Adipocyte (in vitro differentiated cells): ENCODE data around the gene SLC25A11.

Experiments
- DNase-seq: peaks from one replicate; pipeline ENCODE4 v3.0.0-alpha.2; 2015; ENCODE audit warnings: low read depth
- H3K27me3 ChIP-seq: replicated peaks from 2 replicates; pipeline ENCODE4 v1.7.0; 2013; ENCODE audit warnings: mild to moderate bottlenecking, low read length, moderate library complexity; ENCODE audit not compliant: control insufficient read depth, insufficient read depth
- H3K36me3 ChIP-seq: 2 replicates; pipeline ENCODE4 v1.7.0; 2013; ENCODE audit warnings: low read length, mild to moderate bottlenecking, moderate library complexity; ENCODE audit not compliant: control insufficient read depth, insufficient read depth, severe bottlenecking
- H3K4me1 ChIP-seq: 2 replicates; pipeline ENCODE4 v1.7.0; 2013; ENCODE audit warnings: mild to moderate bottlenecking, low read length, moderate library complexity; ENCODE audit not compliant: control insufficient read depth, insufficient read depth
- H3K4me3 ChIP-seq: 2 replicates; pipeline ENCODE4 v1.7.0; 2013; ENCODE audit warnings: mild to moderate bottlenecking, low read length, moderate library complexity
- H3K9ac ChIP-seq: 2 replicates; pipeline ENCODE4 v1.7.0; 2013; ENCODE audit warnings: mild to moderate bottlenecking, low read length, moderate library complexity
- H3K9me3 ChIP-seq: 2 replicates; pipeline ENCODE4 v1.7.0; 2013; ENCODE audit warnings: mild to moderate bottlenecking, low read length, moderate library complexity; ENCODE audit not compliant: control insufficient read depth

SLC25A11 gene

DNA sequence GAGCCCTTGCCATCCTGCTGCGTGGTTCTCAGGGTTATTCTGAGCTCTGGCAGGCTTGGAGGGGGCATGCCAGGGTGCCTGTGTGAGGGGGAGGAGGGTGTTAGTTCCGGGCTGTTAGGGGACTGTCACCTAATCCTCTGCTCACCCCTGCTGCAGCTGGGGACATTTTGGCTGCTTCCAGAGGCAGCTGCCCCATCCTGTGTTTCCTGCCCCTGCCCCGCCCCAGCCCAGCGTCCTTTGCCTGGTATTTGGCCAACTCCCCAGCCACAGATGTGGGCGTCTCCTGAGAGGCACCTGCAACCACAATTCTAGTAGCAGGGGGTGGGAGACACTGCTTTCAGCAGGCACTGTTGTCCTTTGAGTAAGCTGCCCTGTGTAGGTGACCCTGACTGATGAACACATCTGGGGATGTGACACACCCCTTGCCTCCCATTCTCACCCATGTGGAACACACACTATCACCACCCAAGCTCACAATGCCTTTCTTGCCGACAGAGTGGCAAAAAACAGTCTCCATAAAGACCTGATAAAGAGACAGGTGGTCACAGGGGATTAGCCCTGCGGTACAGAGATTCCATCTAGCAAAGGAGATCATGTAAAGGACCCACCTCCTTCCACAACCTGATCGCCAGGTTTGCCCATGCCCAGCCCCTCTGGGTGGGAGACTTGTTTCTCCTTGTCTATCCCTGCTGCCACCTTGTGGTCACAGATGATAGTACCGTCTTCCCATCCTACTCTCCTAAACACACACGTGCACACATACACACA is 36.6 kb downstream of the SLC25A11 start, which contains the start of gene CHRNE:
Gene CHRNE, minus strand, starts transcription at position 48 of the 768 bp plus-strand sequence. Its CDS starts 35 bp downstream, at position 13.
- H3K36me3 ChIP-seq, result no peaks in the 10 kb centered on the region
- peaks cover 6% of the 10 kb centered on the region for H3K4me1 ChIP-seq
- H3K9ac ChIP-seq, result no peak within 1 kb of the TSS
- no peaks in the 10 kb centered on the region for H3K9me3 ChIP-seq
- DNase-seq, result peak; percentile 90
- peaks cover 10% of the 10 kb centered on the region for H3K27me3 ChIP-seq
- H3K4me3 ChIP-seq, result no peak within 1 kb of the TSS

DNA sequence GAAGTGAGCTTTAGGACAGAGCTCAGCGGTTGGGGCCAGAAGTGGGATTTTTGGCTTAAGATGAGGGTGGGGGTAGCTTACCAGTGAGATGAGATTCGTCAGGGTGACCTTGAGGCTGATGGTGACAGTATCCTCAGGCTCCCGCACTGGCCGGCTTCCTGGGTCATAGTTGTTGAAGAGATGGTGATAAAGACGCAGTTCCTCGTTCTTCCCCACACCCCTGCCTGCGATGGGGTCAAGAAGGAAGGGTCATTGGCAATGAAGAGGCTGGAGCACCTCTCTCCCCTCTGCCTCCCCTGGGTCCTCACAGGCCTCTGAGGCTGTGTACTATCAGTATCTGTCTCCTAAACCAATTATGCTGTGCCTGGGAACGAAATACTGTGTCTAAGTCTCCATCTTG is 37.3 kb downstream of the SLC25A11 start:
- H3K27me3 ChIP-seq, result peaks cover 10% of the 10 kb centered on the region
- no peak for DNase-seq
- no peak overlapping the region for H3K4me3 ChIP-seq
- H3K36me3 ChIP-seq, result no peaks in the 10 kb centered on the region
- H3K9me3 ChIP-seq, result no peaks in the 10 kb centered on the region
- H3K9ac ChIP-seq, result no peak overlapping the region
- H3K4me1 ChIP-seq, result peaks cover 6% of the 10 kb centered on the region

DNA sequence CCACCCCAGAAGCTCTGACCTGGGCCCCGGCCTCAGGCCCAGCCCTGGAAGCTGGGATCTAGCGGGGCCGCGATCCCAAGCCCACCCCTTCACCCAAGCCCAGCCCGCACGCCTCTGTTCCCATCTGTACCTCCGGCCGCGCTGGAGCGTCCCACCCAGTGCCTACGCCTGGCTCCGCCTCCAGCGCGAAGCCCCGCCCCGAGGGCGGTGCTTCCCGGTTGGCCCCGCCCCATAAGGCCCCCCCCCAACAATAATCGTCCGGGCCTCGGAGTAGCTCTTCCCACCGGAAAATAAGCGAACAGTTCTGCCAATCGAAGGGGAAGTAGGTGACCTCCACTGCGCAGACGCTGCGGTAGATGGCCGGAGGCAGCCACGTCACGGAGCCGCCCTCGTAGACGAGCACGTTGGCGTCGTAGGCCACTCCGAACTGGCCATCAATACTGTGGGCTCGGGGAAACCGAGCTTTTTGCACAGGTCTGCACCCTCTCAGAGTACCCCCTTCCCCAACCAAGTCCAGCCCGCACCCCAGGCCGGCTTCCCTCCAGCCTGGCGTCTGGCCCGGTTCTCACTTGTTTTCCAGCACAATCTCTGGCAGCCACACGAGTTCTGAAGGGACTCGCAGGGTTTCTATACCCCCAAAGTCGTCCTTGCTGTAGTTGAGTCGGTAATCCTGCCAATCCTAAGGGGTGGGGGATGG is 38.0 kb downstream of the SLC25A11 start:
- Histone ChIP-seq H3K4me1 (peaks cover 6% of the 10 kb centered on the region), H3K27me3 (peaks cover 10% of the 10 kb centered on the region), H3K9me3 (no peaks in the 10 kb centered on the region), H3K9ac (no peak overlapping the region), H3K4me3 (no peak overlapping the region), H3K36me3 (no peaks in the 10 kb centered on the region)
- DNase-seq, result peak; percentile 24

DNA sequence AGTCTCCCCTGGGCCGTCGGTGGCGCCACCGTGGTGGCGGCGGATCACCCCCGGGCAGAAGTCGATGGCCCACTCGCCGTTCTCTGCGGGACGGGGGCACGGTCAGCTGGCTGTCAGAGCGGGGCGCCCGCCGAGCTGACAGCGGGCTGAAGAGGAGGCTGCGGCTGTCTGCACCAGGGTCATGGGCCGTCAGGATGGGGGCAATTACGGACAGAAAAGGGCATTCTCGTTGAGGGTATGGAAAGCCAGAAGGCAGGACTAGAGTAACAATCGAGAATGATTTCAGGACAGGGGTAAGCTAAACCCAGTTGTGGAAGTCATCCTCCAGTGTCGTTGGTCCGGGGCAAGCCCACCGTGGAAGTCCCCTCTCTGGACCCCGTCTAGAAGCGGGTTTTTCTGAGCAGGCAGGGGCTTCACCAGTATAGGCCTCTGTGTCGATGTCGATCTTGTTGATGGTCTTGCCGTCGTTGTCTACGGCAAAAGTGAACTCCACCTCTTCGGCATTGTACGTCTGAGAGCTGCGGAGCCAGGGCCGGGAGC is 38.7 kb downstream of the SLC25A11 start:
- Histone ChIP-seq H3K4me3 (no peak overlapping the region), H3K27me3 (peaks cover 10% of the 10 kb centered on the region), H3K9ac (no peak overlapping the region), H3K9me3 (no peaks in the 10 kb centered on the region), H3K4me1 (peaks cover 6% of the 10 kb centered on the region), H3K36me3 (peaks cover 6% of the 10 kb centered on the region)
- no peak for DNase-seq

DNA sequence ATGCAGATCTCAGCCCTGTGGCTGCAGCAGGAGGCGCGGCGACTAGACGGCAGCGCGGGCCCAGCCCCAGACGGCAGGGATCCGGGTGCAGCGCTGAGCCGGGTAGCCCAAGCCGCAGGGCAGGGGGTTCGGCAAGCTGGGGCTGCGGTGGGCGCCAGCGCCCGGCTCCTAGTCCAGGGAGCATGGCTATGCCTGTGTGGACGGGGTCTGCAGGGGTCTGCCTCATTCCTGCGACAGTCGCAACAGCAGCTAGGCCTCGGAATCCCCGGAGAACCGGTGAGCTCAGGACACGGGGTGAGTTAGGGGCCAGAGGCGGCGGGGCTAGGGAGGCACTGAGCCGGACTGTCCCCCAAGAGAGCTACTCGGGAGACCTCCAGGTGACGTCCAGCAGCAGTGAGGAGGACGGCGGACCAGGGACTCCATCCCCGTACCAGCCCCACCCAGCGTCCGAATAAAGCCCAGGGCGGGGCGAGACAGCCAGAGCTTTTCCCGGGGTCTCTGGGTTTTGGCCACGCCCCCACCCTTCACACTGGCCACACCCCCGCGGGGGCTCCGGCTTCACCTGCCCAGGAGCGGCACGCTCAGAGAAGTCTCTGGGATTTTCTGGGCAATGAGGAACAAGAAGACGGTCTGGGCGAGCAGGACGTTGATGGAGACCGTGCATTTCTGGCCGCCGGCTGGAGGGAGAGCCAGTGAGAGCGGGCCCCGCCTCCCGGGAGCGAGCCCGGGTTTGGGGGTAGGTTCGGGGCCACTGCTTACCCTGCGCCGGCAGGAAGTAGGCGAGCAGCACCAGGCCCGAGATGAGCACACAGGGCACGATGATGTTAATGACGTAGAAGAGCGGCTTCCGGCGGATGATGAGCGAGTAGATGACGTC is 39.4 kb downstream of the SLC25A11 start:
- Histone ChIP-seq H3K36me3 (peaks cover 13% of the 10 kb centered on the region), H3K4me1 (peaks cover 6% of the 10 kb centered on the region), H3K9ac (no peak overlapping the region), H3K9me3 (no peaks in the 10 kb centered on the region), H3K27me3 (peaks cover 10% of the 10 kb centered on the region), H3K4me3 (no peak overlapping the region)
- DNase-seq, result no peak

DNA sequence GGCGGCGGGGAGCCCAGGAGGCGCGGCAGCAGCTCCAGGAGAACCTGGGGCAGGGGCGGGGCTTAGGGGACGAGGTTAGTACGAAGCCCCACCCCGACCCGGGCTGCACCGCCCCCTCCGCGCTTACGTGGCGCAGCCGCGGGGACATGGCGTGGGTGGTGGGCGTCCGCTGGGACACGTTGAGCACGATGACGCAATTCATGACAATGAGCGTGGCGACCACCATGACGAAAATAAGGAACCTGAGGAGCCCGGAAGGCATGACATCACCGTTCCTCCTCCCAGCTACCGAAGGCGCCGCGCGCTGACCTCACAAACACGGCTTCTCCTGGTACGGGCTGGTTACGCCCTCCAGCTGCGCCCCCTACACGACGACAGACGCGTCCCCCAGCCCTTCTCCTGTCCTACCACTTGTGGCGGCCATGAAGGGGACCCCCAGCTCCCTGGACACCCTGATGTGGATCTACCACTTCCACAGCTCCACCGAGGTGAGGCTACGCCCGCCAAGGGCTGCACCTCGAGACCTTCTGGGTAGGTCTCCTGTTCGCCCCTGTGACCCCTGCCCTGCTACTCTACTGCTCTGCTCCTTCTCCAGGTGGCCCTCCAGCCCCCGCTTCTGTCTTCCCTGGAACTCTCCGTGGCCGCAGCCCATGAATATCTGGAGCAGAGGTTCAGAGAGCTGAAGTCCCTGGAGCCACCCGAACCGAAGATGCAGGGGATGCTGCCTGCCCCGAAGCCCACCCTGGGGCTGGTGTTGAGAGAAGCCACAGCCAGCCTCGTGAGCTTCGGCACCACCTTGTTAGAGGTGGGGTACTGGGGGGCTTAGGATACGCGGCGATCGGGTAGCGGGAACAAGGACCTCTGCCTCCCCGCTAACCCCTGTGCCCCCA is 40.3 kb downstream of the SLC25A11 start, which contains the start of gene C17orf107:
Gene C17orf107, plus strand, starts transcription at position 196 of the 890 bp plus-strand sequence. Its CDS starts 227 bp downstream, at position 423.
- Histone ChIP-seq H3K4me3 (peak within 1 kb of the TSS; percentile 79), H3K9me3 (no peaks in the 10 kb centered on the region), H3K9ac (peak within 1 kb of the TSS; percentile 67), H3K27me3 (peaks cover 6% of the 10 kb centered on the region), H3K36me3 (peaks cover 22% of the 10 kb centered on the region), H3K4me1 (peaks cover 6% of the 10 kb centered on the region)
- peak; percentile 72 for DNase-seq

DNA sequence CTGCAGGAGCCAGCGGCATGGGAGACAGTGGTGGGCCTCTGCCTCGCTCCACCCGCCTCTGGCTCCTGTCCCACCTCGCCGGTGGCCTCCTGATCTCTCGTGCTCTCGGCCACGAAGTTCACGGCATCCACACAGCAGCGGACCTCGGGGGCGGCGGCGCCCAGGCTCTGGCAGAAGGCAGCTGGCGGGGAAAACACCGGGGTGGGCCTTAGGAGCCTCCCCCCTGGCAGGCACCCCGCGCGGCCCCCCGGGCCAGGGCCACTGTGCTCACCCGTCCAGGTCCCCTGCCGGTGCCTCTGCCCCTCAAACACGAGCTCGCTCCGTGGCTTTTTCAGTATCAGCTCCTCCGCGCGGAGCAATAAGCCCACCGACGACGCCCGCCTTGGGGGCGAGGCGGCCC is 40.9 kb downstream of the SLC25A11 start:
- peaks cover 6% of the 10 kb centered on the region for H3K4me1 ChIP-seq
- no peak for DNase-seq
- peaks cover 28% of the 10 kb centered on the region for H3K36me3 ChIP-seq
- H3K9me3 ChIP-seq, result no peaks in the 10 kb centered on the region
- no peaks in the 10 kb centered on the region for H3K27me3 ChIP-seq
- H3K4me3 ChIP-seq, result peak overlapping the region; percentile 79
- H3K9ac ChIP-seq, result peak overlapping the region; percentile 67

DNA sequence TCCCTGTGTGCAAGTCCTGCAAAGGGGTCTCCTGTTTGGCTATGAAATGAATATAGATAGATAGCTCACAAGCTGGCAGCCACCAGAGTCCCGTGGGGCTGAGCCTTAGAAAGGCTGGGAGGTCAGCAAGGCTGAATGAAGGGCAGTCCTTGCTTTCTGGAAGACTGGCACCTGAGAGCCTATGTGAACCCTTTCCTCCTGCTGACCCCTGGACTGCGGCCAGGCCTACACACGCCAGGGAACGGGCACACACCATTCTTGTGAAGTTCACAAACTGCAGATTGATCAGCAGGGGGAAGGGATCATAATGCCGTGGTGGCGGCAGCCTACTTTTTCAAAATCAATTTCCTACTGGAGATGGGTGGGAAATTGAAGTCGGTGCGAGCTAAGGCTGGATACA is 41.5 kb downstream of the SLC25A11 start:
- H3K27me3 ChIP-seq, result no peaks in the 10 kb centered on the region
- H3K9ac ChIP-seq, result no peak overlapping the region
- peaks cover 6% of the 10 kb centered on the region for H3K4me1 ChIP-seq
- no peak for DNase-seq
- no peaks in the 10 kb centered on the region for H3K9me3 ChIP-seq
- peaks cover 34% of the 10 kb centered on the region for H3K36me3 ChIP-seq
- no peak overlapping the region for H3K4me3 ChIP-seq

DNA sequence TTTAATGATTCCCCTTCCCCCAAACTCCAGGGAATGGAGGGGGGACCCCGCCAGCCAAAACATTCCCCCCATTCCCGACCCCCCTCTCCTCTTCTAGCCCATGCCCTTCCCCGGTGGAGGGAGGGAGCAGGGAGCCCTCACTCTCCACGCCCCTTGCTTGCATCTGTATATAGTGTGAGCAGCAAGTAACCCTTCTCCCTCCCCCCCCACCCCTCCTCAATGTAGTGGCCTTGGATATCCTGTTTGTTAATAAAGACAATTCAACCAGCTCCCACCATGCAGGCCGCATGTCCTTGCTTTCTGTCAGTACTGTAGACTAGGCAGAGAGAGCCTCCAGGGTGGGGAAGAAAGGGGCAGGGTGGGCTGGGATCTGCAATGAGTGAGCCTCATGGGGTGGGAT is 42.1 kb downstream of the SLC25A11 start:
- H3K36me3 ChIP-seq, result peaks cover 40% of the 10 kb centered on the region
- no peak for DNase-seq
- H3K9ac ChIP-seq, result no peak overlapping the region
- peaks cover 6% of the 10 kb centered on the region for H3K4me1 ChIP-seq
- H3K4me3 ChIP-seq, result no peak overlapping the region
- H3K27me3 ChIP-seq, result no peaks in the 10 kb centered on the region
- H3K9me3 ChIP-seq, result no peaks in the 10 kb centered on the region

DNA sequence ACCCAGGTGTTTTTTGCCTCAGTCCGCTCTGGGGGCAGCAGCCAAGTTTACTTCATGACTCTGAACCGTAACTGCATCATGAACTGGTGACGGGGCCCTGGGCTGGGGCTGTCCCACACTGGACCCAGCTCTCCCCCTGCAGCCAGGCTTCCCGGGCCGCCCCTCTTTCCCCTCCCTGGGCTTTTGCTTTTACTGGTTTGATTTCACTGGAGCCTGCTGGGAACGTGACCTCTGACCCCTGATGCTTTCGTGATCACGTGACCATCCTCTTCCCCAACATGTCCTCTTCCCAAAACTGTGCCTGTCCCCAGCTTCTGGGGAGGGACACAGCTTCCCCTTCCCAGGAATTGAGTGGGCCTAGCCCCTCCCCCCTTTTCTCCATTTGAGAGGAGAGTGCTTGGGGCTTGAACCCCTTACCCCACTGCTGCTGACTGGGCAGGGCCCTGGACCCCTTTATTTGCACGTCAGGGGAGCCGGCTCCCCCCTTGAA is 42.6 kb downstream of the SLC25A11 start:
- Histone ChIP-seq H3K36me3 (peaks cover 45% of the 10 kb centered on the region), H3K4me3 (no peak overlapping the region), H3K27me3 (no peaks in the 10 kb centered on the region), H3K9me3 (no peaks in the 10 kb centered on the region), H3K4me1 (peaks cover 6% of the 10 kb centered on the region), H3K9ac (no peak overlapping the region)
- DNase-seq, result no peak
